Measurements from ENCODE around the gene ASRGL1.
A peak's percentile ranks its signal among the peaks of the same experiment; 100 is the strongest.
"Not testable (repeated sequence)": the region's sequence is repeated elsewhere in the genome, so short reads cannot be mapped to it uniquely, and the experiment has no call there.

ASRGL1 gene

DNA sequence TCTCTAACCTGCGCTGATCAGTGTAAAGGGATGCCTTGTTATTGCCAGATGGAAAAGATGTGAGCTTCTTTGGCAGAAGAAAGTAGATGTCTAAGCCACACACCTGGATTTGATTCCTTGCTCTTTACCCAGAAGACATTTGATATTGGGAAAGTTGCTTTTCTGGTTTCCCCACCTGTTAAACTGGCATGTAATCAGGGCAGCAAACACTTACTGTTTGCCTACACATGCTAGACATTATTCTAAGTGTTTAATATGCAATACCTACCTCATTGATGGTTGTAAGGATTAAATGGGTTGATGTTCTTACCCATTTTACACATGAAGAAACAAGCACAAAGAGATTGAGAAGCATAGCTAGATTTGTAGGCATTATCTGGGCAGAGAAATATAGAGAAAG, 16.6 kb downstream of the ASRGL1 start:
- peak; percentile 43 for DNase-seq

DNA sequence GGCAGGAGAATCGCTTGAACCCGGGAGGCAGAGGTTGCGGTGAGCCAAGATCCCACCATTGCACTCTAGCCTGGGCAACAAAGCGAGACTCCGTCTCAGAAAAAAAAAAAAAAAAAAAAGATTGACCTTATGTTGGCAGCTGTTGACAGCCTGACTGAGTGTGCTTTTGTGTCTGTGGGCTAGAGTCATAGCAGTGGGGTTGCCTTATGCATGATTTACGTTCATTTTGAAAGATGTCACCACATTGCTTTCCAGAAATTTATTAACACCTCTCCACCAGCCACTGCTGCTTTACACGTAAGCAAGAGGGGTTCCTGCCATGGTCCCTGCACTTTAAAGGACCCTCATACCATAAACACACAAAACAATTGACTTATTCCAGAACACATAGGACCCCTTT, 21.0 kb downstream of the ASRGL1 start:
- DNase-seq, result no peak

DNA sequence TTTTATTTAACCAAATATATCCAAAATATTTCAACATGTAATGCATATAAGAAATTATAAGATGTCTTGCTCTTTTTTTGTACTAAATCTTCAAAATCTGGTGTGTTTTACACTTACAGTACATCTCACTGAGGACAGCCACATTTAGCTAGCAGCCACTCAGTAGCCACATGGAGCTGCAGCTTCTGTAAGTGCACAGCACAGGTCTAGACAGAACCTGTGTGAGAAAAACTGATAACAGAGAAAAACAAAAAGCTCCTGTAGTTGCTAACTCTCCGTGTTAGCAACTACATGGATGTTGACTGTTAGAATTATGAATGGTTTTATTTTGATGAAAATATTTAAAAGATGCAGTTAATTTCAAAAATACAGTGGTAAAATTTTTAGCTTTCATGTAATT, 22.2 kb downstream of the ASRGL1 start:
- DNase-seq, result no peak

GRCh38 chr11:62360685-62361084, 23.4 kb downstream of the ASRGL1 start:
- no peak for DNase-seq

DNA sequence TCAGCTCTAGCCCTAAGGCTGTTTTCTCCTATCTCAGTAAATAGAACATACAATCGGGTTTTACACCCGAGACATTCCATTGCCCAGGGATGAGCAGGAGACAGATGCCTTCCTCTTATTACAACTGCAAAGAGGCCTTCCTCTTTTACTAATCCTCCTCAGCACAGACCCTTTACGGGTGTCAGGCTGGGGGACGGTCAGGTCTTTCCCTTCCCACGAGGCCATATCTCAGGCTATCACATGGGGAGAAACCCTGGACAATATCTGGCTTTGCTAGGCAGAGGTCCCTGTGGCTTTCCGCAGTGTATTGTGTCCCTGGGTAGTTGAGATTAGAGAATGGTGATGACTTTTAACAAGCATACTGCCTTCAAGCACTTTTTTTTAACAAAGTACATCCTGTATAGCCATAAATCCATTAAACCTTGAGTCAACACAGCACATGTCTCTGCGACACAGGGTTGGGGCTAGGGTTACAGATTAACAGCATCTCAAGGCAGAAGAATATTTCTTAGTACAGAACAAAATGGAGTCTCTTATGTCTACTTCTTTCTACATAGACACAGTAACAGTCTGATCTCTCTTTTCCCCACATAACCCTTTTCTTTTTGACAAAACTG, 31.7 kb downstream of the ASRGL1 start:
- not testable (repeated sequence) for DNase-seq

GRCh38 chr11:62370743-62371440, 33.6 kb downstream of the ASRGL1 start:
- DNase-seq, result no peak

DNA sequence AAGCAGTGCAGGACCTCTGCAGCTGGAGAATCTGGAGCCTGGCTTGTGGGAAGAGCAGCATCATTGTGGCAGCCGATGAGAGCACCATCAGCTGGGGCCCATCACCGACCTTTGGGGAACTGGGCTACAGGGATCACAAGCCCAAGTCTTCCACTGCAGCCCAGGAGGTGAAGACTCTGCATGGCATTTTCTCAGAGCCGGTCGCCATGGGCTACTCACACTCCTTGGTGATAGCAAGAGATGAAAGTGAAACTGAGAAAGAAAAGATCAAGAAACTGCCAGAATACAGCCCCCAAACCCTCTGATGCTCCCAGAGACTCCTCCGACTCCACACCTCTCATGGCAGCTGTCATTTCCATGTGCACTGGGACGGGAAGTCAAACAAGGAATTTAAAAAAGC, 35.6 kb downstream of the ASRGL1 start:
- DNase-seq, result no peak

GRCh38 chr11:62373464-62374119, 36.3 kb downstream of the ASRGL1 start:
- DNase-seq, result no peak

DNA sequence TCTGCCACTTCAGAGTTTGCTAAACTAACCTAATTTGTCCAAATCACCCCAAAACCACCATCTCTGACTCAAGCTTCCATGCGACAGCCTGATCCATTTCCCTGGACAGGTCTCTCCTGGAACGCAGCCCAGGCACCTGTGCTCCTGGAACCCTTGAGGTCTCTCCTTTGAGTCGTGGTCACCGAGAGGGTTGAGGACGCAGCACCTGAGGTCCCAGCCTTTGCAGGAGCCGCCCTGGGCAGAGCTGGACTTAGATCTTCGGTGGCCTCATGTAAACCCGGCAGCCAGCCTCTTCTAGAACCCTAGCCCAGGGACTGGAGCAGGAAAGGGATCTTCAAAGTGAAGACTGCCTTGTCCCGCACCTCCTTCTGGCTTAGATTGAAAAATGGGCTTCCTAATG, 37.6 kb downstream of the ASRGL1 start:
- DNase-seq, result no peak

- not testable (repeated sequence) for DNase-seq
These were observed 41.3 kb downstream of the ASRGL1 start for GRCh38 chr11:62378459-62379063.

- not testable (repeated sequence) for DNase-seq
These were observed 42.3 kb downstream of the ASRGL1 start for GRCh38 chr11:62379586-62379985.

DNA sequence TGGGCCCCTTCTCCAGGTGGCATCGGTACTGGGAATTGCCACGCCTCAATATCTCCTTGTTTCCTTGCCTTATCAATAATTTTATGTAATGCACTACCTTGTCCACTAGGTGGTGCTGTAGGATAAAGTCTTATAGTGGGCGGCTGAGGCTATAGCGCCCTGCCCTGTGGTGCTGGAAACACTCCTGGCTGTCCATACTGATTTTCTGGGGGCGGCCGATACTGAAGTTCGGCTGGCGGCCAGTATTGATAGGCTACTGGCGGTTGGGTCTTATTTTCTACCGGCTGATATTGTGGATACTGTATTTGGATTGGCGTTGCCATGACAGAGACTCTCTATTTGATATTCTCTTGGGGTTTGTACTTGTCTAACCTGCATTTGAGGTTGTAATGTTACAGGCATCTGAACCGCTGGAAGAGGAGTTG, 43.6 kb downstream of the ASRGL1 start:
- peak; percentile 22 for DNase-seq

GRCh38 chr11:62383822-62384221, 46.6 kb downstream of the ASRGL1 start:
- DNase-seq, result no peak

- not testable (repeated sequence) for DNase-seq
These were observed 48.8 kb downstream of the ASRGL1 start for GRCh38 chr11:62386083-62386482.

GRCh38 chr11:62387381-62387780, 50.1 kb downstream of the ASRGL1 start:
- no peak for DNase-seq

DNA sequence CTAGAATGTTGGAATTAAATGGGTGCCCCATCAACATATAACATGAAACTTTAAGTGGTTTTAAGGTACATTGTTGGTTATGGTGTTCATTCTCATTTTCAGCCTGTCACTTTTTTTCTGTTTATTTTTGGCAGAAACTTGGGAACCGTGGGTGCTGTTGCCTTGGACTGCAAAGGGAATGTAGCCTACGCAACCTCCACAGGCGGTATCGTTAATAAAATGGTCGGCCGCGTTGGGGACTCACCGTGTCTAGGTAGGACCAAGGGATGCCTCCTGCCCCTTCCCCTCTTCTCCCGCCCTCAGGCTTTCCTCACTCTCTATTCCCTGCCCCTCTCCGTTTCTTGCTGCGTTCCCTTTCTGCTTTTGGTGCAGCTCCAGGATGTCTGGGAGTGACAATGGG, 51.8 kb downstream of the ASRGL1 start:
- DNase-seq, result no peak

- DNase-seq, result no peak
These were observed 53.0 kb downstream of the ASRGL1 start for GRCh38 chr11:62390237-62390636.

GRCh38 chr11:62390722-62391121, 53.5 kb downstream of the ASRGL1 start:
- DNase-seq, result no peak

DNA sequence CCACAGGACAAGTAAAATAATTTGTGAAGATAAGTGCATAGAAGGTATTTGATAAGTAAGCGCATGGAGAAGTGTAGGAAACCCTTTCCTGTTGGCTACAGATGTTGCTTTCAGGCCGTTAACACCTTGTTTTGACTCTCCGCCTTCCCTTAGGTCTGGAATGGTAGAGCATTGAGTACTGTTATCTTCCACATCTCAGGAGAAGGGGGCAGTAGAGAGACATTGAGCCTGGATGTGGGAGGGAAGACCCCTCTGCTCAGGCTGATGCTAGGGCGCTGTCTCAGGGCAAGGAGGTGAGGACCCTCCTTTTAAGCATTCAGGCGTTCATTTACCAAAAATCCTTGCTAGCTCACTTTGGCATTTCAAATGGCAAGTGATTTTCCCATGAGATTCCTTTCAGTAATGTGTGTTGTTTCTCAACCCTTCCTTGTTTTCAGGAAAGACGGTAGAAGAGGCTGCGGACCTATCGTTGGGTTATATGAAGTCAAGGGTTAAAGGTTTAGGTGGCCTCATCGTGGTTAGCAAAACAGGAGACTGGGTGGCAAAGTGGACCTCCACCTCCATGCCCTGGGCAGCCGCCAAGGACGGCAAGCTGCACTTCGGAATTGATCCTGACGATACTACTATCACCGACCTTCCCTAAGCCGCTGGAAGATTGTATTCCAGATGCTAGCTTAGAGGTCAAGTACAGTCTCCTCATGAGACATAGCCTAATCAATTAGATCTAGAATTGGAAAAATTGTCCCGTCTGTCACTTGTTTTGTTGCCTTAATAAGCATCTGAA, 54.6 kb downstream of the ASRGL1 start:
- no peak for DNase-seq

- DNase-seq, result no peak
These were observed 55.3 kb downstream of the ASRGL1 start for GRCh38 chr11:62392506-62392905.

GRCh38 chr11:62393061-62393611, 55.9 kb downstream of the ASRGL1 start:
- no peak for DNase-seq

DNA sequence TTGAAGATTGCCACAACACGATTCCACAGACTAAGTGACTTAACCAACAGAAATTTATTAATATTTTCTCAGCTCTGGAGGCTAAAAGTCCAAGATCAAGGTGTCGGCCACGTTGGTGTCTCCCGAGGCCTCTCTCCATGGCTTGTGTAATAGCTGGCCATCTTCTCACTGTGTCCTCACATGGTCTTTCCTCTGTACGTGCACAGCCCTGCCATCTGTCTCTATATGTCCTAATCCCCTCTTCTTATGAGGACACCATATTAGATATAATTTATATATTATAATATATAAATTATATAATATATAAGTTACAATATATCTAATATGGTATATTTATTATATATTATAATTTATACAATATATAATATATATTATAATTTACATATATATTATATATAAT, 56.5 kb downstream of the ASRGL1 start:
- no peak for DNase-seq
